ENCODE results near the gene ATP9B. TPM values are rescaled to one million over a fixed set of nuclear protein-coding genes. Genes with fewer than 3 reads are reported as not detected.

ATP9B gene
- total RNA-seq, 1 donor = 35.4 TPM

GRCh38 chr18:79211844-79212243 is 142.7 kb downstream of the ATP9B start:
- peak; percentile 29 for DNase-seq (ENCODE audit: low read depth)
- TF ChIP-seq CTCF (IDR thresholded peaks at IDR 0.05; ENCODE audit: insufficient read depth, low read depth, low read length) = no peak
- no peak overlapping the region for H3K4me3 ChIP-seq (ENCODE audit: low read depth, low read length)

GRCh38 chr18:79214056-79214455 is 144.9 kb downstream of the ATP9B start:
- no peak for TF ChIP-seq CTCF (IDR thresholded peaks at IDR 0.05; ENCODE audit: insufficient read depth, low read depth, low read length)
- H3K4me3 ChIP-seq (ENCODE audit: low read depth, low read length) = no peak overlapping the region
- DNase-seq (ENCODE audit: low read depth) = no peak

GRCh38 chr18:79216176-79216575 is 147.0 kb downstream of the ATP9B start:
- TF ChIP-seq CTCF (IDR thresholded peaks at IDR 0.05; ENCODE audit: insufficient read depth, low read depth, low read length) = no peak
- no peak overlapping the region for H3K4me3 ChIP-seq (ENCODE audit: low read depth, low read length)
- no peak for DNase-seq (ENCODE audit: low read depth)

GRCh38 chr18:79217979-79218604 is 148.9 kb downstream of the ATP9B start:
- no peak for TF ChIP-seq CTCF (IDR thresholded peaks at IDR 0.05; ENCODE audit: insufficient read depth, low read depth, low read length)
- no peak for DNase-seq (ENCODE audit: low read depth)
- H3K4me3 ChIP-seq (ENCODE audit: low read depth, low read length) = no peak overlapping the region

GRCh38 chr18:79218605-79219190 is 149.5 kb downstream of the ATP9B start:
- no peak for TF ChIP-seq CTCF (IDR thresholded peaks at IDR 0.05; ENCODE audit: insufficient read depth, low read depth, low read length)
- no peak for DNase-seq (ENCODE audit: low read depth)
- H3K4me3 ChIP-seq (ENCODE audit: low read depth, low read length) = no peak overlapping the region

- H3K4me3 ChIP-seq (ENCODE audit: low read depth, low read length) = no peak overlapping the region
- no peak for DNase-seq (ENCODE audit: low read depth)
- TF ChIP-seq CTCF (IDR thresholded peaks at IDR 0.05; ENCODE audit: insufficient read depth, low read depth, low read length) = no peak
Observed at GRCh38 chr18:79221136-79221535, 151.9 kb downstream of the ATP9B start.

- TF ChIP-seq CTCF (IDR thresholded peaks at IDR 0.05; ENCODE audit: insufficient read depth, low read depth, low read length) = no peak
- no peak for DNase-seq (ENCODE audit: low read depth)
- no peak overlapping the region for H3K4me3 ChIP-seq (ENCODE audit: low read depth, low read length)
Observed at GRCh38 chr18:79222790-79223189, 153.6 kb downstream of the ATP9B start.

All from fibroblast of villous mesenchyme (primary cell).